Kidney epithelial cell (primary cell): ENCODE measurements around the gene PER2. TPM values are rescaled to one million over a fixed set of nuclear protein-coding genes. Genes with fewer than 3 reads are reported as not detected.
"Not testable (repeated sequence)": the region's sequence is repeated elsewhere in the genome, so short reads cannot be mapped to it uniquely, and the experiment has no call there.

Experiments
- DNase-seq: peaks from one replicate; pipeline ENCODE4 v3.0.0-alpha.2; 2010; ENCODE audit warnings: low read depth
- H3K27me3 ChIP-seq: 2 replicates; pipeline ENCODE4 v1.6.0; 2011; ENCODE audit warnings: low read length; ENCODE audit not compliant: control insufficient read depth, insufficient read depth
- H3K36me3 ChIP-seq: 2 replicates; pipeline ENCODE4 v1.5.1; 2011; ENCODE audit warnings: low read length; ENCODE audit not compliant: control insufficient read depth, insufficient read depth
- H3K4me3 ChIP-seq: 2 replicates; pipeline ENCODE4 v1.5.1; 2011; ENCODE audit warnings: low read depth, mild to moderate bottlenecking, control low read depth, low read length
- CTCF ChIP-seq: IDR thresholded peaks from 2 replicates; pipeline ENCODE4 v1.5.1; 2011; ENCODE audit warnings: mild to moderate bottlenecking, moderate library complexity, low read length, control low read depth, inconsistent platforms; ENCODE audit not compliant: insufficient read depth, poor library complexity, severe bottlenecking
- total RNA-seq: library from RNA; depleted of rRNA; stranded (reverse); fragments of >200 nt; gene quantifications from 2 replicates; pipeline ENCODE4 v1.2.3, GENCODE V29; 2015

Gene PER2
- total RNA-seq, 1 donor from 2014 or later = 3.3 TPM

GRCh38 chr2:238274152-238274865 lies 14.1 kb downstream of the PER2 start:
- no peak for DNase-seq
- no peak for TF ChIP-seq CTCF
- no peaks in the 10 kb centered on the region for H3K36me3 ChIP-seq
- H3K4me3 ChIP-seq = no peak overlapping the region
- no peaks in the 10 kb centered on the region for H3K27me3 ChIP-seq

DNA sequence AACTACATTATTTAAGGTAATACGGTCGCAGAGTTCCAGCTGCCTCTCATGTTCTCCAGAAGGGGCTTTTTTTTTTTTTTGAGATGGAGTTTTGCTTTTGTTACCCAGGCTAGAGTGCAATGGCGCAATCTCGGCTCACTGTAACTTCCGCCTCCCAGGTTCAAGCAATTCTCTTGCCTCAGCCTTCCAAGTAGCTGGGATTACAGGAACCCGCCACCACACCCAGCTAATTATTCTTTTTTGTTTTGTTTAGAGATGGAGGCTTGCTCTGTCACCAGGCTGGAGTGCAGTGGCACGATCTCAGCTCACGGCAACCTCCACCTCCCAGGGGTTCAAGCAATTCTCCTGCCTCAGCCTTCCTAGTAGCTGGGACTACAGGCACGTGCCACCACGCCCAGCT lies 15.0 kb downstream of the PER2 start:
- not testable (repeated sequence) for H3K36me3 ChIP-seq, H3K4me3 ChIP-seq, DNase-seq, H3K27me3 ChIP-seq

- Histone ChIP-seq H3K27me3 (no peaks in the 10 kb centered on the region), H3K4me3 (no peak overlapping the region), H3K36me3 (no peaks in the 10 kb centered on the region)
- no peak for TF ChIP-seq CTCF
- DNase-seq = no peak
Measured at GRCh38 chr2:238272156-238272555, 16.3 kb downstream of the PER2 start.

DNA sequence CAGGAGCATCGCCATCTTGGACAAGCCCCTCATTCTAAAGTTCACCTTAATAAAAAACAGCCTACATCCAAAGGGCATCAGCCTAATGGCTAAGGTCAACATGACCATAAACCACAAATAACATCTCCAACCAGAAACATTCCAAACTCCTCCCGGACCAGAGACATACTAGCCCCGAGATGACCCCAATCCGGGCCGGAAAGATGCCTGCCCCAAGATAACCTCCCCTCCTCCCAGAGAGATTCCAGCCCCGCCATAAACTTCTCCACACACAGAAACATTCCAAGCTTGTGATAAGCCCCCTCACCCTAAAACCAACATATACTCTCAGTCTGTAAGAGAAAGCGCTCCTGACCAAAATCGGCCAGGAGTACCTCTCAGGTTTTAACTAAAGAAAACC lies 16.7 kb downstream of the PER2 start:
- H3K27me3 ChIP-seq, H3K4me3 ChIP-seq, DNase-seq, H3K36me3 ChIP-seq: not testable (repeated sequence)

GRCh38 chr2:238271061-238271554 lies 17.3 kb downstream of the PER2 start:
- H3K27me3 ChIP-seq = no peaks in the 10 kb centered on the region
- no peak for DNase-seq
- no peak for TF ChIP-seq CTCF
- no peaks in the 10 kb centered on the region for H3K36me3 ChIP-seq
- no peak overlapping the region for H3K4me3 ChIP-seq

DNA sequence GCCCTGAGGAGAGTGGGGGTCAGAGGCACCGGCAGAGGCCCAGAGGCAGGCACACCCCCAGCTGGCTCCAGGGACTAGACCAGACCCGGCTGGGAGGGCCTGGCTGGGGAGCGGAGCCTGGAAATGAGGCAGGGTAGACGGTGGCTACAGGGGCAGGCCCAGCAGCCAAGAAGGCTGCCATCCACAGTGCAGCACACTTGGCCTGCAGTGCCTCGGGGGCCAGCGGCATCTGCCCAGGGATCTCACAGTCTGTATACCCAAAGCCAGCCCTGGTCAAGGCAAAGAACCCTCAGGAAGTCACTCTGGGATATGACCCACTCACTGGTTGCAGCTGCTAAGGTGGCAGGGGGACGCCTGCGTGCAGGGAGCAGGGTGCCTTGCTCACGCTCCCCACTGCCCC lies 17.8 kb downstream of the PER2 start:
- TF ChIP-seq CTCF = no peak
- no peak for DNase-seq
- H3K27me3 ChIP-seq = no peaks in the 10 kb centered on the region
- H3K4me3 ChIP-seq = no peak overlapping the region
- no peaks in the 10 kb centered on the region for H3K36me3 ChIP-seq

DNA sequence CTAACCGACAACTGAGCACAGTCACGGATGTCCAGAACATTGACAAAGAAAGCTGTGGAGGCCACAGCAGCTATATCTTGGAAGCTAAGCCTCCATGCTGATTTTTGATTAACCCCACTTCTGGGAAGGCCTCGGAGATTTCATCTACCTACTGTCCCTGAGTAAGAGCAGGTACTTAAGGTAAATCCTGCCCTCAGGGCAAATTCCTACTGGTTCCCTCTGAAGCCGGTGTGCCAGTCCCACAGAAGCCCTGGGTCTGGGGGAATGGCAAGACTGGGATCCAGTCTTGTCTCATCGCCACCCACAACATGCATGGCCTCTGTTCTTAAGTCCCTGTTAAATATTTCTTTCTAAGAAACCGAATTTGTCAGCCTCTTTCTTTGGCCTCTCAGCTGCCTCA lies 18.7 kb downstream of the PER2 start:
- Histone ChIP-seq H3K27me3 (no peaks in the 10 kb centered on the region), H3K4me3 (no peak overlapping the region), H3K36me3 (no peaks in the 10 kb centered on the region)
- TF ChIP-seq CTCF = no peak
- no peak for DNase-seq
